ENCODE measurements around the gene PRAF2. TPM values are rescaled to one million over a fixed set of nuclear protein-coding genes. Genes with fewer than 3 reads are reported as not detected.

Gene PRAF2
- total RNA-seq, 3 donors from 2014 or later (not counting 1 experiment from before 2014, with no cell fraction given) = 18.1 to 24.8 (median 19.9) TPM

DNA sequence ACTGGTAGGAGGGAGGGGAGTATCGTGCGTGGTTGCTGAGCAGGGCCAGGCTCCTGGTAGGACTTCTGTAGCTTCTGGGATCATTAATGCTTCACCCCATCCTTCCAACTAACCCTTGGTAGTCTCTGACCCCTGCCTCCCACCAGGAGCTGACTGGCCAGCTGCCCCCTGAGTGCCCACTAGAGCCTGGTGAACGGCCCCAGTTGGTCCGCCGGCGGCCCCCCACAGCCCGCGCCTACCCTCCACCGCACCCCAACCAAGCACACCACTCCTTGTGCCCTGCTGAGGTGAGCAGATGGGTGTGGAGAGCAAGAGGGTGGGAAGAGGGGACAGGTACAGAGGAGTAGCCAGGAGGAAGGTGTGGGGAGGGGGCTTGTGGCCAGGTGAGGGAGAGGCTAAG, 10.1 kb downstream of the PRAF2 start:
- Histone ChIP-seq H3K4me1 (ENCODE audit: control insufficient read depth, insufficient read depth, low read length) (no peaks in the 10 kb centered on the region), H3K27ac (ENCODE audit: low read length) (no peak overlapping the region), H3K27me3 (ENCODE audit: control insufficient read depth, insufficient read depth, low read length) (no peaks in the 10 kb centered on the region), H3K4me3 (ENCODE audit: low read length) (no peak overlapping the region), H3K36me3 (ENCODE audit: control insufficient read depth, insufficient read depth, low read length) (no peaks in the 10 kb centered on the region), H3K9me3 (ENCODE audit: control insufficient read depth, insufficient read depth, low read length) (no peaks in the 10 kb centered on the region)
- Mint-ChIP-seq H3K27ac (no peak overlapping the region), H3K9me3 (no peaks in the 10 kb centered on the region), H3K4me1 (no peaks in the 10 kb centered on the region), H3K27me3 (ENCODE audit: low read depth in 2 of 2) (no peaks in the 10 kb centered on the region), H3K36me3 (no peaks in the 10 kb centered on the region), H3K4me3 (no peak overlapping the region)
- TF ChIP-seq, protein P1, sequence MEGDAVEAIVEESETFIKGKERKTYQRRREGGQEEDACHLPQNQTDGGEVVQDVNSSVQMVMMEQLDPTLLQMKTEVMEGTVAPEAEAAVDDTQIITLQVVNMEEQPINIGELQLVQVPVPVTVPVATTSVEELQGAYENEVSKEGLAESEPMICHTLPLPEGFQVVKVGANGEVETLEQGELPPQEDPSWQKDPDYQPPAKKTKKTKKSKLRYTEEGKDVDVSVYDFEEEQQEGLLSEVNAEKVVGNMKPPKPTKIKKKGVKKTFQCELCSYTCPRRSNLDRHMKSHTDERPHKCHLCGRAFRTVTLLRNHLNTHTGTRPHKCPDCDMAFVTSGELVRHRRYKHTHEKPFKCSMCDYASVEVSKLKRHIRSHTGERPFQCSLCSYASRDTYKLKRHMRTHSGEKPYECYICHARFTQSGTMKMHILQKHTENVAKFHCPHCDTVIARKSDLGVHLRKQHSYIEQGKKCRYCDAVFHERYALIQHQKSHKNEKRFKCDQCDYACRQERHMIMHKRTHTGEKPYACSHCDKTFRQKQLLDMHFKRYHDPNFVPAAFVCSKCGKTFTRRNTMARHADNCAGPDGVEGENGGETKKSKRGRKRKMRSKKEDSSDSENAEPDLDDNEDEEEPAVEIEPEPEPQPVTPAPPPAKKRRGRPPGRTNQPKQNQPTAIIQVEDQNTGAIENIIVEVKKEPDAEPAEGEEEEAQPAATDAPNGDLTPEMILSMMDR (IDR thresholded peaks at IDR 0.05) = no peak
- DNase-seq = no peak
- intact Hi-C loops (cut with micrococcal nuclease) = no loop called here
- no peak for ATAC-seq
- WGBS (ENCODE audit: insufficient coverage) = no CpG with 5 or more reads among the region's 9 CpGs

DNA sequence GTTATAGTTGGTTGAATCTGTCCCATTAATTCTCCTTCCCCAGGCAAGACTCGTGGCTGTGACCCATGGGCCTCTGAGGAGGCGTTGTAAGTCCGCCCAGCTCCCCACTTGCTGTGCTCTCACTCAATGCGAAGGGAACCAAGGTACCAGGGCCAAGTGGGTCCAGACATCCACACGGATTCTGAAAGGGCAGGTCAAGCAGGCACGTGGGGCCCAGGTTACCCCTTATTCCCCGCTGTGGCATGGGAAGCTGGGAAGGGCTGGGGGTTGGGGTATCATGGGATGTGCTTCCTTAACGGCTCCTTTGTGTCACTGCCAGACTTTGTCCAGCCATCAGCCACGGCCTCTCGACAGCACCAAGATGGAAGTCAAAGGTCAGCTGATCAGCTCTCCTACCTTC, 11.9 kb downstream of the PRAF2 start:
- intact Hi-C loops (cut with micrococcal nuclease) = no loop called here
- Mint-ChIP-seq H3K4me3 (no peak overlapping the region), H3K9me3 (no peaks in the 10 kb centered on the region), H3K36me3 (no peaks in the 10 kb centered on the region), H3K27me3 (ENCODE audit: low read depth in 2 of 2) (no peaks in the 10 kb centered on the region), H3K4me1 (no peaks in the 10 kb centered on the region), H3K27ac (no peak overlapping the region)
- 98% methylated on average over 10 of the region's 10 CpGs for WGBS (ENCODE audit: insufficient coverage)
- ATAC-seq = no peak
- H3K4me3 ChIP-seq (ENCODE audit: low read length) = no peak overlapping the region
- no peaks in the 10 kb centered on the region for H3K4me1 ChIP-seq (ENCODE audit: control insufficient read depth, insufficient read depth, low read length)
- TF ChIP-seq, protein P1 (IDR thresholded peaks at IDR 0.05) = no peak
- no peaks in the 10 kb centered on the region for H3K27me3 ChIP-seq (ENCODE audit: control insufficient read depth, insufficient read depth, low read length)
- H3K27ac ChIP-seq (ENCODE audit: low read length) = no peak overlapping the region
- no peaks in the 10 kb centered on the region for H3K9me3 ChIP-seq (ENCODE audit: control insufficient read depth, insufficient read depth, low read length)
- no peak for DNase-seq
- H3K36me3 ChIP-seq (ENCODE audit: control insufficient read depth, insufficient read depth, low read length) = no peaks in the 10 kb centered on the region

DNA sequence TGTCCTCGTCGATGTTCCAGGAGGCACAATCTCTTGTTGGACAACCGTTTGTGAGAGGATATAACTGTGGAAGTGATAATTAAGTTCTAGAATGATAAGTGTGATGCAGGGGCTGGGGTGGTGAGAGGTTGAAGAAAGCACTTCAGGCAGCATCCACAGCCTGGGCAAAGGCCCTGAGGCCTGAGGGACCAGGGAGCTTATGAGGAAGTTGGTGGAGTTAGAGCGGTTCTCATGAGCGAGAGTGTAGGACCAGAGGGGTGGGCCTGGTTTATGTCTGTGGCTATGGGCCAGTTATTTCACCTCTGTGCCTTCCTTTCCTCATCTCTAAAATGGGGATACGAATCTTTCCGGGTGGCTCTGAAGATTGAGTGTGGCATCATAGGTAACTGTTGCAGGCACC, 12.3 kb downstream of the PRAF2 start:
- Mint-ChIP-seq H3K27me3 (ENCODE audit: low read depth in 2 of 2) (no peaks in the 10 kb centered on the region), H3K27ac (no peak overlapping the region), H3K36me3 (no peaks in the 10 kb centered on the region), H3K4me1 (no peaks in the 10 kb centered on the region), H3K9me3 (no peaks in the 10 kb centered on the region), H3K4me3 (no peak overlapping the region)
- H3K4me3 ChIP-seq (ENCODE audit: low read length) = no peak overlapping the region
- H3K27ac ChIP-seq (ENCODE audit: low read length) = no peak overlapping the region
- TF ChIP-seq, protein P1 (IDR thresholded peaks at IDR 0.05) = no peak
- no peaks in the 10 kb centered on the region for H3K36me3 ChIP-seq (ENCODE audit: control insufficient read depth, insufficient read depth, low read length)
- DNase-seq = no peak
- H3K27me3 ChIP-seq (ENCODE audit: control insufficient read depth, insufficient read depth, low read length) = no peaks in the 10 kb centered on the region
- no peaks in the 10 kb centered on the region for H3K9me3 ChIP-seq (ENCODE audit: control insufficient read depth, insufficient read depth, low read length)
- no peaks in the 10 kb centered on the region for H3K4me1 ChIP-seq (ENCODE audit: control insufficient read depth, insufficient read depth, low read length)
- intact Hi-C loops (cut with micrococcal nuclease) = no loop called here
- WGBS (ENCODE audit: insufficient coverage) = 86% methylated on average over 5 of the region's 7 CpGs
- ATAC-seq = no peak

DNA sequence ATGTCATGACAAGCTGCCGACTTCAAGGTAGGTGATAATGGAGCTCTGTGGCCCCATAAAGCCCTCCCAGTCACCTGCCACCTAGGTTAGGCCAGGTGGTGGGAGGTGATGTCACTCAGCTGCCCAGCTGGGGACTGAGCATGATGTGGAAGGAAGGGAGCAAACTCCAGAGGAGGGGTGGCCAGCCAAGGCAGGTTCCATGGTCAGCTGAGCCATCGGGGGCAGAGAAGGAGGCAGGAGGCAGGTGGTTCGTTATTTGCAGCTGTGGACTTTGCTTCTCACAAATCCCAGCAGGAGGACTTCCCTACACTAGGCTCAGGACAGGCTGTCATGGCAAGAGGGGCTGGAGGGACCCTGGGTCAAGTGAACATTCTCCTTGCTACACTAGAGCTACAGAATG, 12.9 kb downstream of the PRAF2 start:
- TF ChIP-seq, protein P1 (IDR thresholded peaks at IDR 0.05) = no peak
- intact Hi-C loops (cut with micrococcal nuclease) = no loop called here
- H3K4me1 Mint-ChIP-seq = no peaks in the 10 kb centered on the region
- Histone ChIP-seq H3K36me3 (ENCODE audit: control insufficient read depth, insufficient read depth, low read length) (no peaks in the 10 kb centered on the region), H3K4me3 (ENCODE audit: low read length) (no peak overlapping the region), H3K4me1 (ENCODE audit: control insufficient read depth, insufficient read depth, low read length) (no peaks in the 10 kb centered on the region), H3K9me3 (ENCODE audit: control insufficient read depth, insufficient read depth, low read length) (no peaks in the 10 kb centered on the region), H3K27ac (ENCODE audit: low read length) (no peak overlapping the region), H3K27me3 (ENCODE audit: control insufficient read depth, insufficient read depth, low read length) (no peaks in the 10 kb centered on the region)
- no peak overlapping the region for H3K27ac Mint-ChIP-seq
- DNase-seq (no peak), ATAC-seq (no peak)
- 100% methylated on average over 2 of the region's 3 CpGs for WGBS (ENCODE audit: insufficient coverage)
- H3K36me3 Mint-ChIP-seq = no peaks in the 10 kb centered on the region
- H3K27me3 Mint-ChIP-seq (ENCODE audit: low read depth in 2 of 2) = no peaks in the 10 kb centered on the region
- no peaks in the 10 kb centered on the region for H3K9me3 Mint-ChIP-seq
- H3K4me3 Mint-ChIP-seq = no peak overlapping the region

All from natural killer cell (primary cell).